IMR-90 (cell line): ENCODE data around the gene HIRA. TPM values are rescaled to one million over a fixed set of nuclear protein-coding genes. Genes with fewer than 3 reads are reported as not detected.

Source experiments
- ATAC-seq: fragments of 200-7000 bp; cut with Tn5 transposase; 2 replicates; pipeline ENCODE4 v1.9.1; 2020; ENCODE audit warnings: low read depth, mild to moderate bottlenecking, moderate library complexity
- BruUV-seq: library from RNA; stranded (reverse); fragments of 400-500 nt; replicated peaks from 2 replicates; lab custom pipeline; 2021; lab: Mats Ljungman, UMichigan
- CTCF ChIA-PET: fragments of 300-600 bp; formaldehyde crosslinking; extraction: SDS; loops from one replicate; lab custom pipeline; 2021; ENCODE audit warnings: antibody characterized with exemption; lab: Yijun Ruan, JAX
- POLR2A ChIA-PET: fragments of 300-600 bp; sonication (Branson Sonifier 250); formaldehyde crosslinking; loops from one replicate; lab custom pipeline; 2022; ENCODE audit warnings: antibody characterized with exemption; ENCODE audit not compliant: unreplicated experiment; lab: Charles Lee
- DNase-seq: peaks from one replicate; pipeline ENCODE4 v3.0.0; 2013
- H2AFZ ChIP-seq: replicated peaks from 2 replicates; pipeline ENCODE3; 2013; ENCODE audit warnings: low read length, mild to moderate bottlenecking; ENCODE audit not compliant: poor library complexity
- H2AK5ac ChIP-seq: 2 replicates; pipeline ENCODE4 v1.6.1; 2013; ENCODE audit warnings: low read depth, low read length, inconsistent platforms
- H2AK9ac ChIP-seq: replicated peaks from 2 replicates; pipeline ENCODE3; 2013; ENCODE audit warnings: mild to moderate bottlenecking, low read depth, low read length, moderate library complexity; ENCODE audit not compliant: poor library complexity
- H2BK120ac ChIP-seq: 2 replicates; pipeline ENCODE4 v1.6.1; 2013; ENCODE audit warnings: low read depth, low read length, inconsistent platforms
- H2BK15ac ChIP-seq: 3 replicates; pipeline ENCODE4 v1.6.1; 2013; ENCODE audit warnings: low read depth, low read length, inconsistent platforms
- H2BK20ac ChIP-seq: 2 replicates; pipeline ENCODE4 v1.6.1; 2013; ENCODE audit warnings: low read depth, mild to moderate bottlenecking, inconsistent platforms, low read length, moderate library complexity
- H2BK5ac ChIP-seq: 2 replicates; pipeline ENCODE4 v1.6.1; 2013; ENCODE audit warnings: mild to moderate bottlenecking, low read depth, low read length, inconsistent platforms; ENCODE audit not compliant: poor library complexity, severe bottlenecking
- H3K14ac ChIP-seq: replicated peaks from 2 replicates; pipeline ENCODE4 v1.6.1; 2013; ENCODE audit warnings: low read depth, low read length, inconsistent platforms
- H3K18ac ChIP-seq: 2 replicates; pipeline ENCODE4 v1.6.1; 2013; ENCODE audit warnings: low read depth, low read length, control low read depth
- H3K23ac ChIP-seq: 2 replicates; pipeline ENCODE4 v1.6.1; 2013; ENCODE audit warnings: low read depth, low read length, inconsistent platforms
- H3K27ac ChIP-seq: 2 replicates; pipeline ENCODE4 v1.5.1; 2013; ENCODE audit warnings: mild to moderate bottlenecking, control low read depth, low read length; ENCODE audit not compliant: insufficient read depth
- H3K27me3 ChIP-seq: 2 replicates; pipeline ENCODE4 v1.6.1; 2013; ENCODE audit warnings: low read length; ENCODE audit not compliant: control insufficient read depth, insufficient read depth
- H3K36me3 ChIP-seq: 2 replicates; pipeline ENCODE4 v1.6.1; 2013; ENCODE audit warnings: low read length, mixed read lengths; ENCODE audit not compliant: control insufficient read depth, insufficient read depth
- H3K4ac ChIP-seq: 2 replicates; pipeline ENCODE4 v1.6.1; 2013; ENCODE audit warnings: low read depth, low read length, inconsistent platforms
- H3K4me1 ChIP-seq: 2 replicates; pipeline ENCODE4 v1.6.1; 2013; ENCODE audit warnings: low read length, mixed read lengths; ENCODE audit not compliant: control insufficient read depth, insufficient read depth
- H3K4me2 ChIP-seq: 2 replicates; pipeline ENCODE4 v1.6.1; 2013; ENCODE audit warnings: low read depth, mild to moderate bottlenecking, control low read depth, low read length, moderate library complexity
- H3K4me3 ChIP-seq: 2 replicates; pipeline ENCODE4 v1.5.1; 2013; ENCODE audit warnings: low read depth, mild to moderate bottlenecking, control low read depth, low read length, moderate library complexity; ENCODE audit not compliant: insufficient read depth
- H3K56ac ChIP-seq: 2 replicates; pipeline ENCODE4 v1.6.1; 2013; ENCODE audit warnings: low read length, inconsistent platforms; ENCODE audit not compliant: insufficient read depth; ENCODE audit errors: extremely low read depth
- H3K79me1 ChIP-seq, 2 experiments: 2 replicates each; pipeline ENCODE4 v1.6.1; 2013; ENCODE audit warnings: low read length in 2 of 2, inconsistent platforms in 1 of 2, low read depth in 1 of 2
- H3K9ac ChIP-seq: 2 replicates; pipeline ENCODE4 v1.6.1; 2013; ENCODE audit warnings: low read depth, low read length, control low read depth
- H3K9me1 ChIP-seq: 2 replicates; pipeline ENCODE4 v1.6.1; 2013; ENCODE audit warnings: low read length, inconsistent platforms; ENCODE audit not compliant: insufficient read depth
- H3K9me3 ChIP-seq: 2 replicates; pipeline ENCODE4 v1.6.1; 2013; ENCODE audit warnings: low read length; ENCODE audit not compliant: control insufficient read depth, insufficient read depth
- H4K20me1 ChIP-seq: 2 replicates; pipeline ENCODE4 v1.6.1; 2013; ENCODE audit warnings: low read length, inconsistent platforms; ENCODE audit not compliant: insufficient read depth
- H4K5ac ChIP-seq: 2 replicates; pipeline ENCODE4 v1.6.1; 2013; ENCODE audit warnings: mild to moderate bottlenecking, low read depth, low read length, control low read depth
- H4K8ac ChIP-seq, 2 experiments: 2 replicates each; pipeline ENCODE4 v1.6.1; 2013; ENCODE audit warnings: low read depth in 2 of 2, low read length in 2 of 2, control low read depth in 1 of 2, inconsistent platforms in 1 of 2
- H4K91ac ChIP-seq: 2 replicates; pipeline ENCODE4 v1.6.1; 2013; ENCODE audit warnings: low read depth, low read length, inconsistent platforms; ENCODE audit not compliant: insufficient read depth
- BHLHE40 ChIP-seq: fragments of 150-350 bp; IDR thresholded peaks from 2 replicates; pipeline ENCODE4 v1.6.1; 2016; ENCODE audit warnings: mild to moderate bottlenecking, low read depth, low read length
- CEBPB ChIP-seq: IDR thresholded peaks from 2 replicates; pipeline ENCODE4 v1.6.1; 2012; ENCODE audit warnings: low read depth, low read length, improper control_type of control experiment
- CHD1 ChIP-seq: IDR thresholded peaks from 2 replicates; pipeline ENCODE4 v1.6.1; 2012; ENCODE audit warnings: low read depth, low read length, improper control_type of control experiment
- ELK1 ChIP-seq: fragments of 150-350 bp; IDR thresholded peaks from 2 replicates; pipeline ENCODE4 v1.6.1; 2016; ENCODE audit warnings: low read depth, mild to moderate bottlenecking, low read length, moderate library complexity, borderline replicate concordance
- FOS ChIP-seq: fragments of 150-350 bp; IDR thresholded peaks from 2 replicates; pipeline ENCODE4 v1.6.1; 2016; ENCODE audit warnings: low read depth, low read length
- MAFK ChIP-seq: IDR thresholded peaks from 2 replicates; pipeline ENCODE4 v1.6.1; 2012; ENCODE audit warnings: low read depth, low read length, improper control_type of control experiment
- MAZ ChIP-seq: IDR thresholded peaks from 2 replicates; pipeline ENCODE4 v1.6.1; 2012; ENCODE audit warnings: low read depth, mild to moderate bottlenecking, low read length, improper control_type of control experiment, moderate library complexity, borderline replicate concordance
- NFE2L2 ChIP-seq: fragments of 150-350 bp; IDR thresholded peaks from 2 replicates; pipeline ENCODE4 v1.6.1; 2016; ENCODE audit warnings: low read depth, mild to moderate bottlenecking, low read length
- RCOR1 ChIP-seq: IDR thresholded peaks from 2 replicates; pipeline ENCODE4 v1.6.1; 2012; ENCODE audit warnings: mild to moderate bottlenecking, low read length, improper control_type of control experiment; ENCODE audit not compliant: insufficient replicate concordance
- RFX5 ChIP-seq: IDR thresholded peaks from 2 replicates; pipeline ENCODE4 v1.8.0; 2012; ENCODE audit warnings: low read depth, mild to moderate bottlenecking, low read length, moderate library complexity
- SMC3 ChIP-seq: fragments of 150-350 bp; IDR thresholded peaks from 2 replicates; pipeline ENCODE4 v1.6.1; 2016; ENCODE audit warnings: low read depth, mild to moderate bottlenecking, antibody characterized with exemption, low read length, moderate library complexity
- USF2 ChIP-seq: fragments of 150-350 bp; IDR thresholded peaks from 2 replicates; pipeline ENCODE4 v1.6.1; 2017; ENCODE audit warnings: mild to moderate bottlenecking, antibody characterized with exemption, low read length, low read depth
- WGBS, 2 experiments: methylation state at CpG; one replicate each; pipeline versions ENCODE4 v1.1.5 to v1.1.7; 2013; ENCODE audit warnings: missing lambda C conversion rate in 2 of 2; ENCODE audit not compliant: insufficient read length in 1 of 2; ENCODE audit errors: extremely low coverage in 2 of 2; 5-methylcytosine and 5-hydroxymethylcytosine counted together
- dilution Hi-C: fragments of 300-500 bp; cut with HindIII; formaldehyde crosslinking; loops from one replicate; pipeline ENCODE4 v1.14.3; 2018; ENCODE audit warnings: low sequenced_read_pairs; ENCODE audit not compliant: unreplicated experiment
- in situ Hi-C: fragments of 300-500 bp; cut with MboI; formaldehyde crosslinking; loops from 3 replicates; pipeline ENCODE4 v1.14.3; 2019; ENCODE audit warnings: low sequenced_read_pairs, inconsistent platforms, mixed read lengths
- intact Hi-C: fragments of 100-400 bp; cut with micrococcal nuclease; formaldehyde crosslinking; loops from 2 replicates; pipeline ENCODE4 v1.10.0; 2022
- polyA plus RNA-seq, 3 experiments: library from polyadenylated mRNA; depleted of rRNA; stranded (reverse); fragments of >200 nt; gene quantifications; 2 replicates each; pipeline ENCODE4 v1.2.3, GENCODE V29; 2012; ENCODE audit warnings: low replicate concordance in 1 of 3
- total RNA-seq: library from RNA; depleted of rRNA; stranded (reverse); fragments of >200 nt; gene quantifications from 2 replicates; pipeline ENCODE4 v1.2.3, GENCODE V29; 2012

The HIRA gene
- total and polyA plus RNA-seq, 2 of the 4 experiments (the other 2 are of a cell fraction), result 14.5 to 24.2 TPM

GRCh38 chr22:19402642-19403191, 28.8 kb downstream of the HIRA start:
- H3K36me3 ChIP-seq, result peaks cover 41% of the 10 kb centered on the region
- intact Hi-C loops (no loop called here), in situ Hi-C loops (no loop called here), dilution Hi-C loops (no loop called here)
- no peak overlapping the region for H4K5ac ChIP-seq
- H2AFZ ChIP-seq, result no peak overlapping the region
- BruUV-seq, result no TSS peak
- H3K23ac ChIP-seq, result no peak overlapping the region
- peaks cover 25 to 40% of the 10 kb centered on the region in 2 experiments for H3K79me1 ChIP-seq
- H3K27ac ChIP-seq, result no peak overlapping the region
- H3K9me3 ChIP-seq, result no peaks in the 10 kb centered on the region
- H4K20me1 ChIP-seq, result peaks cover 2% of the 10 kb centered on the region; the same call in 1 of the 2 replicates
- no peak overlapping the region for H2AK9ac ChIP-seq
- no peak overlapping the region for H3K4me2 ChIP-seq
- H2AK5ac ChIP-seq, result no peak overlapping the region
- no CpG with 5 or more reads among the region's 4 CpGs for WGBS, 2 experiments
- H2BK20ac ChIP-seq, result no peak overlapping the region
- no peaks in the 10 kb centered on the region for H3K4me1 ChIP-seq
- H3K9me1 ChIP-seq, result peaks cover 13% of the 10 kb centered on the region
- TF ChIP-seq CHD1 (no peak), RCOR1 (no peak), BHLHE40 (no peak), FOS (no peak), CEBPB (no peak), ELK1 (no peak), RFX5 (no peak), USF2 (no peak), SMC3 (no peak), NFE2L2 (no peak), MAFK (no peak), MAZ (no peak)
- no peak overlapping the region for H2BK5ac ChIP-seq
- DNase-seq (no peak), ATAC-seq (no peak)
- no peak overlapping the region for H4K91ac ChIP-seq
- ChIA-PET POLR2A (no interaction called here), CTCF (no interaction called here)
- no peak overlapping the region for H2BK15ac ChIP-seq
- no peak overlapping the region for H2BK120ac ChIP-seq
- no peak overlapping the region for H3K4ac ChIP-seq
- no peak overlapping the region for H3K9ac ChIP-seq
- no peak overlapping the region for H3K56ac ChIP-seq
- H3K14ac ChIP-seq, result no peak overlapping the region
- no peaks in the 10 kb centered on the region for H3K27me3 ChIP-seq
- H4K8ac ChIP-seq, result no peak overlapping the region
- H3K4me3 ChIP-seq, result no peak overlapping the region
- no peak overlapping the region for H3K18ac ChIP-seq
